Upper lobe of right lung (tissue), 1 donor: ENCODE results near the gene ALDH4A1. TPM values are rescaled to one million over a fixed set of nuclear protein-coding genes. Genes with fewer than 3 reads are reported as not detected.

Experiments
- ATAC-seq: fragments of 200-7000 bp; cut with Tn5 transposase; one replicate; pipeline ENCODE4 v1.9.1; 2020; ENCODE audit warnings: mild to moderate bottlenecking, moderate library complexity
- DNase-seq: peaks from one replicate; pipeline ENCODE4 v3.0.0-alpha.2; 2020
- H3K27ac ChIP-seq: fragments of 200-600 bp; one replicate; pipeline ENCODE4 v1.8.0; 2022
- H3K27me3 ChIP-seq: fragments of 200-600 bp; one replicate; pipeline ENCODE4 v1.8.0; 2022; ENCODE audit warnings: mild to moderate bottlenecking
- H3K36me3 ChIP-seq: fragments of 200-600 bp; one replicate; pipeline ENCODE4 v1.8.0; 2022
- H3K4me1 ChIP-seq: fragments of 200-600 bp; one replicate; pipeline ENCODE4 v1.8.0; 2022
- H3K4me3 ChIP-seq: fragments of 200-600 bp; one replicate; pipeline ENCODE4 v1.8.0; 2022; ENCODE audit warnings: mild to moderate bottlenecking
- H3K9me3 ChIP-seq: fragments of 200-600 bp; one replicate; pipeline ENCODE4 v1.8.0; 2022
- intact Hi-C: fragments of 100-400 bp; cut with DNase I; formaldehyde crosslinking; loops from one replicate; pipeline ENCODE4 v1.11.0; 2022
- total RNA-seq: library from RNA; stranded (reverse); fragmentation: NEBNext Ultra II Directional; extraction: Animal tissue kit (Norgen Biotek cat#: 25700); gene quantifications from one replicate; pipeline ENCODE4 v1.2.1, GENCODE V29; 2021
- TF ChIP-seq, protein P1 (sequence below): fragments of 200-600 bp; IDR thresholded peaks from one replicate; pipeline ENCODE4 v1.8.0; 2022; ENCODE audit warnings: antibody characterized with exemption
- donor health status: DM: no; HTN: yes; CAD: no; lungs with severe emphysema.

The ALDH4A1 gene
- total RNA-seq, 1 donor from 2014 or later: 11.8 TPM

DNA sequence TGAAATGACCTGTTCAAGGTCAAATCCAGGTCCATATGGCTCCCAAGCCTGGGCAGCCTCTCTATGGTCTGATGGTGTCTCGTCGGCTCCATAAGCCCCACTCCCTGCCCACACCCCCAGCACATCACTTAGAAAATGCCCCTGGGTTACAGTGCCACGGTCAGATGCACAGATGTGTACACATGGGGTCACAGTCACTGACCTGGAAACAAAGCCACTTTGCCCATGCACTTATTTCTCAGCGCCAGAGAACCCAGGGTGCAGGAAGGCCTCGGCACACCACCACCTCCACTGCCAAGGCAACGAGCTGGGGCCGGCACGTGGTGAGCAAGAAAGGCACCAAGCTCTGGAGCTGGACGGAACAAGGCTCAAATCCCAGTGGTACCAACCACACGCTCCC lies 29.4 kb upstream of the ALDH4A1 start:
- Histone ChIP-seq H3K36me3 (no peaks in the 10 kb centered on the region), H3K4me1 (peaks cover 53% of the 10 kb centered on the region), H3K9me3 (no peaks in the 10 kb centered on the region), H3K4me3 (no peak overlapping the region), H3K27me3 (no peaks in the 10 kb centered on the region), H3K27ac (no peak overlapping the region)
- intact Hi-C loops: no loop called here
- TF ChIP-seq, protein P1, sequence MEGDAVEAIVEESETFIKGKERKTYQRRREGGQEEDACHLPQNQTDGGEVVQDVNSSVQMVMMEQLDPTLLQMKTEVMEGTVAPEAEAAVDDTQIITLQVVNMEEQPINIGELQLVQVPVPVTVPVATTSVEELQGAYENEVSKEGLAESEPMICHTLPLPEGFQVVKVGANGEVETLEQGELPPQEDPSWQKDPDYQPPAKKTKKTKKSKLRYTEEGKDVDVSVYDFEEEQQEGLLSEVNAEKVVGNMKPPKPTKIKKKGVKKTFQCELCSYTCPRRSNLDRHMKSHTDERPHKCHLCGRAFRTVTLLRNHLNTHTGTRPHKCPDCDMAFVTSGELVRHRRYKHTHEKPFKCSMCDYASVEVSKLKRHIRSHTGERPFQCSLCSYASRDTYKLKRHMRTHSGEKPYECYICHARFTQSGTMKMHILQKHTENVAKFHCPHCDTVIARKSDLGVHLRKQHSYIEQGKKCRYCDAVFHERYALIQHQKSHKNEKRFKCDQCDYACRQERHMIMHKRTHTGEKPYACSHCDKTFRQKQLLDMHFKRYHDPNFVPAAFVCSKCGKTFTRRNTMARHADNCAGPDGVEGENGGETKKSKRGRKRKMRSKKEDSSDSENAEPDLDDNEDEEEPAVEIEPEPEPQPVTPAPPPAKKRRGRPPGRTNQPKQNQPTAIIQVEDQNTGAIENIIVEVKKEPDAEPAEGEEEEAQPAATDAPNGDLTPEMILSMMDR: no peak
- ATAC-seq (no peak), DNase-seq (no peak)

DNA sequence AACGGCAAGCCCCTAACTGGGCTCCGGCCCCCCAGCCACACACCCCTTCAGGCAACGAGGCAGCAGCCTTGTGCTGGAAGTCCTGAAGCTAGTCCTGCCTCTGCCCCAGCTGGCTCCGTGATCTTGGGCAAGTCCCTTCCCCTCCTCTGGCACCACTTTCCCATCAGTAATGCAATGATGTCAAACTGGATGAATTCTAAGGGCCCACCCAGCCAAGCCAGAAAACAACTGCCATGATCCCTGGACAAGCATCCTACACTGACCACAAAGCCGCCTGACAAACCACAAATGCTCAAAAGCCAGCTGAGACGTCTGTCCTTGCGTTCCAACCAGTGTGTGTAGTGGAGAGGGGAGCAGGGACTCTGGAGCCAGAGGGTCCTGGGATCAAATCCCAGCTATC lies 27.3 kb upstream of the ALDH4A1 start:
- Histone ChIP-seq H3K36me3 (no peaks in the 10 kb centered on the region), H3K9me3 (no peaks in the 10 kb centered on the region), H3K27ac (no peak overlapping the region), H3K4me3 (no peak overlapping the region), H3K27me3 (no peaks in the 10 kb centered on the region), H3K4me1 (peaks cover 62% of the 10 kb centered on the region)
- intact Hi-C loops: no loop called here
- TF ChIP-seq, protein P1: no peak
- DNase-seq: no peak
- no peak for ATAC-seq

DNA sequence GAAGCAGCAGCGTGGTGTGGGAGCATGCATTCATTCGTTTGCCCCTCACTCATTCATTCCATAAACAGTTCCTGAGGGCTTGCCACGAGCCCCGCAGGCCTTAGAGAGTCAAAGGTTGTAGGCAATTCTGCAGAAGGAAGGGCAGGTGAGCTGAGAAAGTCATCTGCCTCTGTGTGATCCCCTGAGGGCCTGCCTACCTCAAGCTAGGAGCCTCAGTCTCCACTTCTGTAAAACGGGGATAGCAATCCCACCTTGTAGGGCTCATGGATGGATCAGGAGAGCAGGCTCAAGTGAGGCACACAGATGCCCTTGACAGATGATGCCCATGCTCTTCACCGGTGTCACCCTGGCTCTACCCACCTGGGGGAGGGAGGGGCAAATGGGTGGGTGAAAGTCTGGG lies 26.6 kb upstream of the ALDH4A1 start:
- Histone ChIP-seq H3K36me3 (no peaks in the 10 kb centered on the region), H3K9me3 (no peaks in the 10 kb centered on the region), H3K27me3 (no peaks in the 10 kb centered on the region), H3K27ac (no peak overlapping the region), H3K4me3 (no peak overlapping the region), H3K4me1 (peaks cover 66% of the 10 kb centered on the region)
- TF ChIP-seq, protein P1: no peak
- no peak for DNase-seq
- intact Hi-C loops: no loop called here
- no peak for ATAC-seq

DNA sequence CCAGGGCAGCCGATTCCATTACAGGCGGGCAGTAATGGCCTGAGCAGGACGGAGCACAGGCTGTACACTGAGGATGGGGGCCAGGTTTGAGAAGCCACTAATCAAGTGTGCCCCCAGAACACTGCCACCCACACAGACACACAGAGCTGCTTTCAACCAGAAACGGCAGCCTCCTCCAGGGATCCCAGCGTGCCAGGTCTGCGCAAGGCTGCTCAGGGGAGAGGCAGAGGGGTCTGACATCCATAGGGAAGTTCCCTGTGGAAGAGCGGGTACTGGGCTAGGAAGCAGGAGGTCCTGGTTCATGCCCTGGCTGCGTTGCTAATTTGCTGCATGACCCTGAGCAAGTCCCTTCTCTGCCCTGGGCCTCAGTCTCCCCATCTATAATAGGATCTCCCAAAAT lies 26.1 kb upstream of the ALDH4A1 start:
- no peak for DNase-seq
- no peaks in the 10 kb centered on the region for H3K9me3 ChIP-seq
- peaks cover 68% of the 10 kb centered on the region for H3K4me1 ChIP-seq
- H3K27ac ChIP-seq: peak overlapping the region; percentile 84
- no peaks in the 10 kb centered on the region for H3K27me3 ChIP-seq
- intact Hi-C loops: no loop called here
- no peaks in the 10 kb centered on the region for H3K36me3 ChIP-seq
- ATAC-seq: no peak
- TF ChIP-seq, protein P1: no peak
- H3K4me3 ChIP-seq: no peak overlapping the region

- intact Hi-C loops: no loop called here
- H3K4me1 ChIP-seq: peaks cover 72% of the 10 kb centered on the region
- TF ChIP-seq, protein P1: no peak
- no peaks in the 10 kb centered on the region for H3K9me3 ChIP-seq
- DNase-seq: no peak
- no peaks in the 10 kb centered on the region for H3K36me3 ChIP-seq
- ATAC-seq: no peak
- H3K27me3 ChIP-seq: no peaks in the 10 kb centered on the region
- peak overlapping the region; percentile 19 for H3K4me3 ChIP-seq
- H3K27ac ChIP-seq: peak overlapping the region; percentile 84
These were observed 25.4 kb upstream of the ALDH4A1 start for GRCh38 chr1:18927654-18928272.
